Tibial nerve (tissue), 4 donors: ENCODE results near the gene ENSA. TPM values are rescaled to one million over a fixed set of nuclear protein-coding genes. Genes with fewer than 3 reads are reported as not detected.
A peak's percentile ranks its signal among the peaks of the same experiment; 100 is the strongest.
"Not testable (repeated sequence)": the region's sequence is repeated elsewhere in the genome, so short reads cannot be mapped to it uniquely, and the experiment has no call there.

Experiments used
- DNase-seq, 2 donors: peaks; one replicate each; pipeline ENCODE4 v3.0.0-alpha.2; 2019; ENCODE audit warnings: low spot score in 2 of 2
- H3K27ac ChIP-seq, 4 donors: fragments of 200-600 bp; sonication (generic) in 3 of 4; one replicate each; pipeline ENCODE4 v1.5.1; 2017 to 2019; ENCODE audit warnings: mild to moderate bottlenecking in 1 of 4
- H3K27me3 ChIP-seq, 2 donors: fragments of 200-600 bp; sonication (generic) in 1 of 2; one replicate each; pipeline versions ENCODE4 v1.5.1 to v1.6.0; 2017 to 2019
- H3K36me3 ChIP-seq, 3 donors: fragments of 200-600 bp; sonication (generic); one replicate each; pipeline ENCODE4 v1.5.1; 2018 to 2019
- H3K4me1 ChIP-seq, 4 donors: fragments of 200-600 bp; sonication (generic) in 3 of 4; one replicate each; pipeline ENCODE4 v1.5.1; 2017 to 2019
- H3K4me3 ChIP-seq, 4 donors: fragments of 200-600 bp; sonication (generic) in 3 of 4; one replicate each; pipeline ENCODE4 v1.5.1; 2017 to 2019; ENCODE audit warnings: mild to moderate bottlenecking in 1 of 4, moderate library complexity in 1 of 4
- H3K9me3 ChIP-seq, 4 donors: fragments of 200-600 bp; sonication (generic) in 3 of 4; one replicate each; pipeline ENCODE4 v1.5.1; 2017 to 2019
- CTCF ChIP-seq, 5 experiments: fragments of 200-600 bp in 3 of 5; fragments of 450-650 bp in 2 of 5; sonication (generic) in 3 of 5; IDR thresholded peaks; one replicate each; pipeline ENCODE4 v1.5.1; 2016 to 2019; ENCODE audit warnings: antibody characterized with exemption in 5 of 5, mild to moderate bottlenecking in 3 of 5, moderate library complexity in 2 of 5
- EP300 ChIP-seq, 2 donors: sonication (generic); formaldehyde crosslinking; IDR thresholded peaks; one replicate each; pipeline ENCODE4 v1.6.1; 2017; ENCODE audit warnings: antibody characterized with exemption in 2 of 2, mild to moderate bottlenecking in 1 of 2
- POLR2A ChIP-seq, 2 donors: fragments of 450-650 bp; IDR thresholded peaks; one replicate each; pipeline ENCODE4 v1.6.1; 2017; ENCODE audit warnings: antibody characterized with exemption in 2 of 2, mild to moderate bottlenecking in 2 of 2, moderate library complexity in 2 of 2
- WGBS, 2 donors: methylation state at CpG; one replicate each; pipeline ENCODE4 v1.1.5; 2018; 5-methylcytosine and 5-hydroxymethylcytosine counted together
- total RNA-seq, 4 donors: library from RNA; depleted of rRNA; stranded (reverse); fragments of >200 nt; gene quantifications; one replicate each; pipeline ENCODE4 v1.1.0, GENCODE V29; 2016

ENSA gene
- total RNA-seq, 4 donors from 2014 or later: 120 to 331 (median 231) TPM

- Histone ChIP-seq H3K27ac (peak overlapping the region in 3 of 4 donors; percentile 66 to 87 (median 84)), H3K27me3 (no peaks in the 10 kb centered on the region), H3K4me3 (no peak overlapping the region), H3K4me1 (peaks cover 2 to 58% (median 39%) of the 10 kb centered on the region in 4 donors), H3K36me3 (peaks cover 0 to 8% (median 0%) of the 10 kb centered on the region in 3 donors), H3K9me3 (no peaks in the 10 kb centered on the region)
- 97 to 98% methylated on average over 4 of the region's 4 CpGs for WGBS, 2 donors
- TF ChIP-seq CTCF (IDR thresholded peaks at IDR 0.05) (no peak), EP300 (IDR thresholded peaks at IDR 0.05) (no peak), POLR2A (IDR thresholded peaks at IDR 0.05) (no peak)
- DNase-seq: no peak
Measured at GRCh38 chr1:150610576-150610975, 18.8 kb downstream of the ENSA start.

- DNase-seq: no peak
- no peaks in the 10 kb centered on the region for H3K27me3 ChIP-seq
- no peaks in the 10 kb centered on the region for H3K9me3 ChIP-seq
- H3K27ac ChIP-seq: peak overlapping the region in 3 of 4 donors; percentile 66 to 87 (median 84)
- H3K36me3 ChIP-seq: peaks cover 0 to 3% (median 0%) of the 10 kb centered on the region in 3 donors
- WGBS, 2 donors: 30 to 42% methylated on average over 2 of the region's 2 CpGs
- peaks cover 2 to 56% (median 39%) of the 10 kb centered on the region in 4 donors for H3K4me1 ChIP-seq
- H3K4me3 ChIP-seq: no peak overlapping the region
- no peak for TF ChIP-seq CTCF (IDR thresholded peaks at IDR 0.05)
- TF ChIP-seq EP300 (IDR thresholded peaks at IDR 0.05): peak in 1 of 2 donors; percentile 23
- no peak for TF ChIP-seq POLR2A (IDR thresholded peaks at IDR 0.05)
Measured at GRCh38 chr1:150609732-150610131, 19.7 kb downstream of the ENSA start.

GRCh38 chr1:150606463-150607142, 22.8 kb downstream of the ENSA start:
- peaks cover 0 to 33% (median 21%) of the 10 kb centered on the region in 4 donors for H3K4me1 ChIP-seq
- peaks cover 0 to 3% (median 0%) of the 10 kb centered on the region in 3 donors for H3K36me3 ChIP-seq
- TF ChIP-seq EP300 (IDR thresholded peaks at IDR 0.05) (no peak), CTCF (IDR thresholded peaks at IDR 0.05) (no peak), POLR2A (IDR thresholded peaks at IDR 0.05) (no peak)
- DNase-seq: no peak
- H3K9me3 ChIP-seq: no peaks in the 10 kb centered on the region
- H3K4me3 ChIP-seq: no peak overlapping the region
- no peak overlapping the region for H3K27ac ChIP-seq
- WGBS, 2 donors: 94 to 98% methylated on average over 7 of the region's 7 CpGs
- H3K27me3 ChIP-seq: no peaks in the 10 kb centered on the region

- H3K27ac ChIP-seq: peak overlapping the region in 2 of 4 donors; percentile 83
- 97 to 100% methylated on average over 3 of the region's 3 CpGs for WGBS, 2 donors
- H3K9me3 ChIP-seq, H3K27me3 ChIP-seq, DNase-seq, H3K4me3 ChIP-seq, H3K36me3 ChIP-seq: not testable (repeated sequence)
- peaks cover 0 to 23% (median 11%) of the 10 kb centered on the region in 4 donors for H3K4me1 ChIP-seq
Measured at GRCh38 chr1:150605451-150605731, 24.0 kb downstream of the ENSA start.

GRCh38 chr1:150604226-150604588, 25.2 kb downstream of the ENSA start:
- WGBS, 2 donors: 94 to 98% methylated on average over 2 of the region's 2 CpGs
- Histone ChIP-seq H3K36me3 (peaks cover 0 to 20% (median 0%) of the 10 kb centered on the region in 3 donors), H3K9me3 (no peaks in the 10 kb centered on the region), H3K4me1 (peaks cover 0 to 14% (median 2%) of the 10 kb centered on the region in 4 donors), H3K27ac (peak overlapping the region in 3 of 4 donors; percentile 41 to 83 (median 83)), H3K27me3 (no peaks in the 10 kb centered on the region), H3K4me3 (no peak overlapping the region)
- DNase-seq: no peak
- no peak for TF ChIP-seq CTCF (IDR thresholded peaks at IDR 0.05)
- no peak for TF ChIP-seq POLR2A (IDR thresholded peaks at IDR 0.05)
- TF ChIP-seq EP300 (IDR thresholded peaks at IDR 0.05): no peak
